Vagina (tissue), 2 donors: ENCODE results near the gene MPP2. TPM values are rescaled to one million over a fixed set of nuclear protein-coding genes. Genes with fewer than 3 reads are reported as not detected.
A peak's percentile ranks its signal among the peaks of the same experiment; 100 is the strongest.
"Not testable (repeated sequence)": the region's sequence is repeated elsewhere in the genome, so short reads cannot be mapped to it uniquely, and the experiment has no call there.

Experiments used
- DNase-seq, 2 donors: peaks; one replicate each; pipeline ENCODE4 v3.0.0-alpha.2; 2017; ENCODE audit errors: extremely low spot score in 2 of 2
- H3K27ac ChIP-seq: fragments of 200-600 bp; sonication (generic); one replicate; pipeline ENCODE4 v1.5.1; 2019
- H3K27me3 ChIP-seq: fragments of 200-600 bp; sonication (generic); one replicate; pipeline ENCODE4 v1.5.1; 2019
- H3K36me3 ChIP-seq, 2 donors: fragments of 200-600 bp; sonication (generic); one replicate each; pipeline ENCODE4 v1.5.1; 2017 to 2019
- H3K4me1 ChIP-seq: fragments of 200-600 bp; sonication (generic); one replicate; pipeline ENCODE4 v1.5.1; 2019
- H3K4me3 ChIP-seq, 2 donors: fragments of 200-600 bp; sonication (generic); 1 replicate in 1 of 2; 2 replicates in 1 of 2; pipeline ENCODE4 v1.5.1; 2016 to 2019
- H3K9me3 ChIP-seq: fragments of 200-600 bp; sonication (generic); one replicate; pipeline ENCODE4 v1.5.1; 2019
- POLR2A ChIP-seq, 2 donors: fragments of 450-650 bp; IDR thresholded peaks; one replicate each; pipeline ENCODE4 v1.6.1; 2017; ENCODE audit warnings: antibody characterized with exemption in 2 of 2, mild to moderate bottlenecking in 2 of 2, moderate library complexity in 2 of 2
- POLR2AphosphoS5 ChIP-seq, 2 donors: sonication (generic); formaldehyde crosslinking; IDR thresholded peaks; one replicate each; pipeline ENCODE4 v1.9.0; 2017; ENCODE audit warnings: antibody characterized with exemption in 2 of 2, mild to moderate bottlenecking in 2 of 2, low read depth in 1 of 2; ENCODE audit not compliant: insufficient read depth in 1 of 2
- intact Hi-C: fragments of 100-400 bp; cut with DNase I; formaldehyde crosslinking; loops from one replicate; pipeline ENCODE4 v1.15.1; 2023
- total RNA-seq: library from RNA; depleted of rRNA; stranded (reverse); fragments of >200 nt; gene quantifications from one replicate; pipeline ENCODE4 v1.2.3, GENCODE V29; 2016
- TF ChIP-seq, protein P1 (sequence below), 3 experiments: fragments of 450-650 bp in 2 of 3; fragments of 200-600 bp in 1 of 3; sonication (generic) in 1 of 3; IDR thresholded peaks; one replicate each; pipeline ENCODE4 v1.5.1; 2017 to 2019; ENCODE audit warnings: antibody characterized with exemption in 3 of 3, mild to moderate bottlenecking in 2 of 3, moderate library complexity in 2 of 3

Gene MPP2
- total RNA-seq, 1 donor from 2014 or later, result 7.6 TPM

- H3K27ac ChIP-seq, result no peak overlapping the region
- DNase-seq, result no peak
- no peaks in the 10 kb centered on the region for H3K9me3 ChIP-seq
- H3K4me3 ChIP-seq, result no peak overlapping the region
- intact Hi-C loops, result no loop called here
- no peaks in the 10 kb centered on the region for H3K36me3 ChIP-seq
- H3K4me1 ChIP-seq, result peaks cover 3% of the 10 kb centered on the region
- no peak for TF ChIP-seq POLR2AphosphoS5 (IDR thresholded peaks at IDR 0.05; ENCODE audit: insufficient read depth in 1 of 2, low read depth in 1 of 2)
- TF ChIP-seq, protein P1, sequence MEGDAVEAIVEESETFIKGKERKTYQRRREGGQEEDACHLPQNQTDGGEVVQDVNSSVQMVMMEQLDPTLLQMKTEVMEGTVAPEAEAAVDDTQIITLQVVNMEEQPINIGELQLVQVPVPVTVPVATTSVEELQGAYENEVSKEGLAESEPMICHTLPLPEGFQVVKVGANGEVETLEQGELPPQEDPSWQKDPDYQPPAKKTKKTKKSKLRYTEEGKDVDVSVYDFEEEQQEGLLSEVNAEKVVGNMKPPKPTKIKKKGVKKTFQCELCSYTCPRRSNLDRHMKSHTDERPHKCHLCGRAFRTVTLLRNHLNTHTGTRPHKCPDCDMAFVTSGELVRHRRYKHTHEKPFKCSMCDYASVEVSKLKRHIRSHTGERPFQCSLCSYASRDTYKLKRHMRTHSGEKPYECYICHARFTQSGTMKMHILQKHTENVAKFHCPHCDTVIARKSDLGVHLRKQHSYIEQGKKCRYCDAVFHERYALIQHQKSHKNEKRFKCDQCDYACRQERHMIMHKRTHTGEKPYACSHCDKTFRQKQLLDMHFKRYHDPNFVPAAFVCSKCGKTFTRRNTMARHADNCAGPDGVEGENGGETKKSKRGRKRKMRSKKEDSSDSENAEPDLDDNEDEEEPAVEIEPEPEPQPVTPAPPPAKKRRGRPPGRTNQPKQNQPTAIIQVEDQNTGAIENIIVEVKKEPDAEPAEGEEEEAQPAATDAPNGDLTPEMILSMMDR (IDR thresholded peaks at IDR 0.05), result no peak
- TF ChIP-seq POLR2A (IDR thresholded peaks at IDR 0.05), result no peak
- no peaks in the 10 kb centered on the region for H3K27me3 ChIP-seq
Observed at GRCh38 chr17:43932357-43932756, 25.0 kb upstream of the MPP2 start.

DNA sequence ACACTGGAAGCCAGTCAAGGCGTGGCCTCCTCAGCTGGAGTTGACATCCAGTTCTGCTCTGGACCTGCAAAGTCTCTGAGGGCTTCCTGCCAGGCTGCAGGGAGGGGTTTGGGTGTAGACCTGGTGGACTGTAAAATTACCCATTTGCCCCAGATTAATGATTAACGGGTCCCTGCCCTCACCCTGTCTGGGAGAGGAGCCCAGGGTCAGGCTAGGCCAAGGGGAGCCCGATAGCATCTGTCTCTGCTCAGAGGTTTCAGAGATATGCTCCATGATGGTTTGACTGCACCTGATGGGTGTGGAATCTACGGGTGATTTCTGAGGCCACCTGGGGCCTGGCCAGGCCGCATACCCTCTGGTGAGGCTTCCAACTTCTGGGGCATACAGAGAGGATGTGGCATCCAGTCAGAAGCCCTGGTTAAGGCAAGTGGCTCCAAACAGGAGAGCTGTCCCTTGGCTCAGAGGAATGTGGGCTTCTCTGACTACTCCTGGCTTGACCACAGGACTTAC lies 23.8 kb upstream of the MPP2 start:
- no peaks in the 10 kb centered on the region for H3K36me3 ChIP-seq
- H3K27ac ChIP-seq, result no peak overlapping the region
- H3K4me3 ChIP-seq, result no peak overlapping the region
- no peaks in the 10 kb centered on the region for H3K9me3 ChIP-seq
- no peak for DNase-seq
- intact Hi-C loops, result no loop called here
- TF ChIP-seq, protein P1 (IDR thresholded peaks at IDR 0.05), result no peak
- TF ChIP-seq POLR2AphosphoS5 (IDR thresholded peaks at IDR 0.05; ENCODE audit: insufficient read depth in 1 of 2, low read depth in 1 of 2), result no peak
- no peak for TF ChIP-seq POLR2A (IDR thresholded peaks at IDR 0.05)
- H3K4me1 ChIP-seq, result peaks cover 10% of the 10 kb centered on the region
- H3K27me3 ChIP-seq, result no peaks in the 10 kb centered on the region

DNA sequence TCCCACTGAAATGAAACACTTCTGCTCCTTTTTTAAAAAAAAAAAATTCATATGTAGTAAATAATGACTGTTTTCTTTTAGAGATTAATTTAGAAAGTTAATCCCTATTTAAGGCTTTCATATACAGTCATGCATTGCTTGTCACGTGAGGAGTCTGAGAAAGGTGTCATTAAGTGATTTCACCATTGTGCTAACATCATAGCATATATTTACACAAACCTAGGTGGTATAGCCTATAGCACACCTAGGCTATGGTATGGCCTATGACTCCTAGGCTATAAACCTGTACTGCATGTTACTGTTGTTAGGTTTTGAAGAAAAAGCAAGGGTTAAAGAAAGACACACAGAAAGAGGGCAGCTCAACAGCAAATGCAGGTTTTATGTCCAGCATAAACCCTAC lies 21.3 kb upstream of the MPP2 start:
- DNase-seq, result no peak
- no peak overlapping the region for H3K4me3 ChIP-seq
- peaks cover 10% of the 10 kb centered on the region for H3K4me1 ChIP-seq
- H3K9me3 ChIP-seq, result no peaks in the 10 kb centered on the region
- no peaks in the 10 kb centered on the region for H3K27me3 ChIP-seq
- H3K27ac ChIP-seq, result no peak overlapping the region
- intact Hi-C loops, result no loop called here
- no peaks in the 10 kb centered on the region for H3K36me3 ChIP-seq
- TF ChIP-seq, protein P1 (IDR thresholded peaks at IDR 0.05), result no peak

- H3K27ac ChIP-seq, H3K9me3 ChIP-seq, H3K4me3 ChIP-seq, H3K36me3 ChIP-seq, H3K27me3 ChIP-seq, intact Hi-C loops, DNase-seq, H3K4me1 ChIP-seq: not testable (repeated sequence)
Observed at GRCh38 chr17:43927929-43928328, 20.6 kb upstream of the MPP2 start.

DNA sequence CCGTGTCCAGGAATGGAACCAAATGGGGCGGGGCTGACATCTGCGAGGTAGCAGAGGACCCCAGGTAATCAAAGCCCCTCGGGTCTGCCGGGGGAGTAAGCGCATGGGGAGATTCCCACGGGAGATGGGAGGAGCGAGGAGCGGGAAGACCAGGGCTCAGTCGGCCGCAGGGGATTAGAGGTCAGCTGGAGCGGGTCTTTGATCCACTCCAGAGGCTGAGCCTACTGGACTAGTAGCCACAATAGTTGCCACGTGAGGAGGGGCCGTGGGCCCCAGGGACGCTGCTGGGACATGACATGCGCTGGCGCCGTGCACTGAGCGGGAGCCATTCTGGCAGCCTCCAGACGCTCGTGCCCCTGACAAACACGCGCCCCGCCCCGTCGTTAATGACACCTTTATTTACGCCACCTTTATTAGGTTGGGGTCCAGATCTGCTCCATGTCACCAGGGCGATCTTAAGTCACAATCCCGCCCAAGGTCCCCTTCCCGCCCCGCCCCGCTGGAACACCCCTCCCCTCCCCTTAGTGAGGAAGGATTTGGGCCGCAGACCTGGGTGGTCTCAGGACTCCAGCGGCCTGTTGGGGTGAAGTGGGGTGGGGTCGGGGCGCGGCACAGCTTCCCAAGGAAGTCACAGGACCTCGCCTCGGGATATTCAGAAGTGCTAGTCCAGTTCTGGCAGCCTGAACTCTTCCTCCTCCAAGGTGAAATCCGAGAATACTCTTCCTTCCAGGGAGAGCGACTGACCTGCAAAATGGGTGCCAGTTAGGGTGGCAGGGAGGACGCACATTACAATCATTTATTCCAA lies 19.9 kb upstream of the MPP2 start:
- peak overlapping the region; percentile 19 to 34 for H3K4me3 ChIP-seq

More for the DNA sequence above, 19.9 kb upstream of the MPP2 start:
- no peak for DNase-seq
- Histone ChIP-seq H3K4me1 (peaks cover 10% of the 10 kb centered on the region), H3K27me3 (no peaks in the 10 kb centered on the region), H3K9me3 (no peaks in the 10 kb centered on the region), H3K36me3 (no peaks in the 10 kb centered on the region), H3K27ac (no peak overlapping the region)
- no peak for TF ChIP-seq POLR2A (IDR thresholded peaks at IDR 0.05)
- TF ChIP-seq POLR2AphosphoS5 (IDR thresholded peaks at IDR 0.05; ENCODE audit: insufficient read depth in 1 of 2, low read depth in 1 of 2), result no peak
- TF ChIP-seq, protein P1 (IDR thresholded peaks at IDR 0.05), result no peak
- intact Hi-C loops, result no loop called here
